ENCODE results near the gene FLVCR1. TPM values are rescaled to one million over a fixed set of nuclear protein-coding genes. Genes with fewer than 3 reads are reported as not detected.

FLVCR1 gene
- total RNA-seq, 6 experiments from 2014 or later: 1.6 to 5.8 (median 2.1) TPM

- Histone ChIP-seq H3K36me3 (no peaks in the 10 kb centered on the region), H3K4me1 (no peaks in the 10 kb centered on the region), H3K9me3 (no peaks in the 10 kb centered on the region), H3K4me3 (no peak overlapping the region), H3K27ac (no peak overlapping the region), H3K27me3 (no peaks in the 10 kb centered on the region)
- ATAC-seq: no peak
- TF ChIP-seq POLR2A (IDR thresholded peaks at IDR 0.05): no peak
- no peak for TF ChIP-seq CTCF (IDR thresholded peaks at IDR 0.05)
- WGBS (ENCODE audit: insufficient coverage, low coverage, low lambda C conversion rate, missing lambda C conversion rate): 46% methylated on average over 3 of the region's 3 CpGs
- DNase-seq: no peak
- intact Hi-C loops (cut with DNase I): no loop called here
Observed at GRCh38 chr1:212914789-212915188, 56.7 kb downstream of the FLVCR1 start.

- intact Hi-C loops (cut with DNase I): no loop called here
- Histone ChIP-seq H3K4me3 (no peak overlapping the region), H3K27ac (no peak overlapping the region), H3K27me3 (no peaks in the 10 kb centered on the region), H3K36me3 (no peaks in the 10 kb centered on the region), H3K4me1 (no peaks in the 10 kb centered on the region), H3K9me3 (no peaks in the 10 kb centered on the region)
- TF ChIP-seq POLR2A (IDR thresholded peaks at IDR 0.05): no peak
- TF ChIP-seq CTCF (IDR thresholded peaks at IDR 0.05): peak; percentile 10 to 45 (median 28)
- DNase-seq: no peak
- WGBS (ENCODE audit: insufficient coverage, low coverage, low lambda C conversion rate, missing lambda C conversion rate): 30% methylated on average over 5 of the region's 13 CpGs
- ATAC-seq: peak in 3 of 4 donors; percentile 15 to 91 (median 35)
Observed at GRCh38 chr1:212915245-212916091, 57.4 kb downstream of the FLVCR1 start.

GRCh38 chr1:212916481-212917133 lies 58.5 kb downstream of the FLVCR1 start:
- no peaks in the 10 kb centered on the region for H3K4me1 ChIP-seq
- peak; percentile 21 to 46 (median 36) for ATAC-seq
- TF ChIP-seq POLR2A (IDR thresholded peaks at IDR 0.05): no peak
- TF ChIP-seq CTCF (IDR thresholded peaks at IDR 0.05): no peak
- DNase-seq: no peak
- 26% methylated on average over 16 of the region's 23 CpGs for WGBS (ENCODE audit: insufficient coverage, low coverage, low lambda C conversion rate, missing lambda C conversion rate)
- no peaks in the 10 kb centered on the region for H3K36me3 ChIP-seq
- intact Hi-C loops (cut with DNase I): no loop called here
- no peak overlapping the region for H3K4me3 ChIP-seq
- no peaks in the 10 kb centered on the region for H3K27me3 ChIP-seq
- no peak overlapping the region for H3K27ac ChIP-seq
- no peaks in the 10 kb centered on the region for H3K9me3 ChIP-seq

- Histone ChIP-seq H3K36me3 (no peaks in the 10 kb centered on the region), H3K4me3 (no peak overlapping the region), H3K27me3 (no peaks in the 10 kb centered on the region), H3K9me3 (no peaks in the 10 kb centered on the region), H3K27ac (no peak overlapping the region), H3K4me1 (no peaks in the 10 kb centered on the region)
- DNase-seq: no peak
- no peak for TF ChIP-seq POLR2A (IDR thresholded peaks at IDR 0.05)
- TF ChIP-seq CTCF (IDR thresholded peaks at IDR 0.05): no peak
- intact Hi-C loops (cut with DNase I): no loop called here
- ATAC-seq: no peak
- 66% methylated on average over 5 of the region's 9 CpGs for whole genome bisulfite sequencing (ENCODE audit: insufficient coverage, low coverage, low lambda C conversion rate, missing lambda C conversion rate)
Observed at GRCh38 chr1:212917134-212917485, 59.0 kb downstream of the FLVCR1 start.

All from right lobe of liver (tissue), 6 donors.